K562 (cell line): ENCODE measurements around the gene CSRNP2. TPM values are rescaled to one million over a fixed set of nuclear protein-coding genes. Genes with fewer than 3 reads are reported as not detected.
A peak's percentile ranks its signal among the peaks of the same experiment; 100 is the strongest.

Experiments
- AFF1 ChIP-seq, 2 experiments: fragments of 450-650 bp; IDR thresholded peaks; 2 replicates each; pipeline ENCODE4 v1.6.1; 2018; ENCODE audit warnings: mild to moderate bottlenecking in 2 of 2, low read depth in 1 of 2; ENCODE audit not compliant: partially characterized antibody in 2 of 2
- DEAF1 ChIP-seq: fragments of 450-650 bp; formaldehyde crosslinking; IDR thresholded peaks from 2 replicates; pipeline ENCODE4 v1.4.0; 2020; ENCODE audit warnings: mild to moderate bottlenecking, moderate library complexity
- polyA plus RNA-seq, 8 experiments: library from polyadenylated mRNA; depleted of rRNA in 4 of 8; stranded (reverse) in 5 of 8; unstranded in 3 of 8; fragments of >200 nt; fragmentation: Nextera tagmentation in 2 of 8; fragmentation: Illumina TruSeq in 1 of 8; extraction: Ambion mirVana in 2 of 8; extraction: Trizol in 1 of 8; gene quantifications; 2 replicates each; pipeline versions ENCODE4 v1.2.1 to v1.2.3, GENCODE V29; 2011 to 2014; ENCODE audit warnings: inconsistent platforms in 1 of 8, missing spikeins in 1 of 8
- total RNA-seq, 7 experiments: library from RNA; depleted of rRNA in 6 of 7; stranded (reverse); fragments of >200 nt in 6 of 7; fragmentation: Illumina TruSeq in 2 of 7; extraction: Trizol in 2 of 7; gene quantifications; 2 replicates each; pipeline versions ENCODE4 v1.2.1 to v1.2.3, GENCODE V29; 2011 to 2021; ENCODE audit warnings: low replicate concordance in 1 of 7

CSRNP2 gene
- total and polyA plus RNA-seq, 9 of the 15 experiments (the other 6 are each of a cell fraction or from before 2014, with no cell fraction given) = 1.6 to 13.9 (median 5.9) TPM

DNA sequence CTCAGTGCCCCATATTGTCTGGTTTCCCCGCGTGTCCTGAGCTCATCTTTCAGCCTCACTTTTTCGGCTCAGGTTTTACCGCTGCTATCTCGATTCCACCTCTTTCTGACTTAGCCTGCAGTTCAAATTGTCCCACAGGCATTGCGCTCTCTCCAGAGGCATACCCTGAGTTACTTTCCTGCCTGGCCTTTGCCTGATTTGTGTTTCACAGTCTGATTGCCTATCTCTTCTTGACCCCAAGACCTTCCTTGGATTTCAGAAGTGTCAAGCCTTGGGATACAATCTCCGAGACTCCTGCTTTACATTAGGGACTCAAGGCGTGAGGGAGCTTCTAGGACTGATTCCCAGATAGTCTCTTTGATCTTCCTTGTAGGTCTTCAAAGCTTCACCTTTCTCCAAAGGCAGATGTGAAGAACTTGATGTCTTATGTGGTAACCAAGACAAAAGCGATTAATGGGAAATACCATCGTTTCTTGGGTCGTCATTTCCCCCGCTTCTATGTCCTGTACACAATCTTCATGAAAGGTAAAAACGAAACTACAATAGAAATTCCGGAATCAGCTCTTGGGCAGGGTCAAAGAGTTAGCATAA is 34.6 kb downstream of the CSRNP2 start (continued):
- TF ChIP-seq AFF1 (IDR thresholded peaks at IDR 0.05; ENCODE audit: low read depth in 1 of 2, partially characterized antibody in 2 of 2) (peak in 1 of 2 experiments; percentile 25), DEAF1 (CRISPR knock-in tag) (0 out of 2 replicates have a peak, but pooled peaks have one; percentile 7)
